H1 (cell line): ENCODE results near the gene PTS. TPM values are rescaled to one million over a fixed set of nuclear protein-coding genes. Genes with fewer than 3 reads are reported as not detected.

Source experiments
- CTCF ChIA-PET: fragments of 300-600 bp; sonication (Branson Sonifier 250); formaldehyde crosslinking; loops from one replicate; lab custom pipeline; 2021; ENCODE audit not compliant: partially characterized antibody; lab: Charles Lee
- POLR2A ChIA-PET: fragments of 300-600 bp; sonication (Branson Sonifier 250); formaldehyde crosslinking; loops from one replicate; lab custom pipeline; 2021; ENCODE audit warnings: inconsistent platforms; ENCODE audit not compliant: partially characterized antibody; lab: Charles Lee
- DNase-seq, 2 experiments: peaks; one replicate each; pipeline versions ENCODE4 v3.0.0 to v3.0.0-alpha.2; 2010 to 2022; ENCODE audit warnings: low spot score in 2 of 2, low read depth in 1 of 2, mixed read lengths in 1 of 2
- FAIRE-seq: peaks from 2 replicates; lab custom pipeline; 2011; peaks lifted over from hg19 to GRCh38; lab: Jason Lieb, UNC
- H2AFZ ChIP-seq: 2 replicates; pipeline ENCODE4 v1.8.1; 2012; ENCODE audit warnings: low read length, inconsistent platforms
- H2AK5ac ChIP-seq: 2 replicates; pipeline ENCODE4 v1.6.1; 2013; ENCODE audit warnings: low read depth, low read length
- H2BK120ac ChIP-seq: replicated peaks from 2 replicates; pipeline ENCODE3; 2013; ENCODE audit warnings: low read depth, low read length, inconsistent platforms
- H2BK12ac ChIP-seq: 2 replicates; pipeline ENCODE4 v1.6.1; 2013; ENCODE audit warnings: low read depth, low read length
- H2BK15ac ChIP-seq: 2 replicates; pipeline ENCODE4 v1.6.1; 2013; ENCODE audit warnings: low read length
- H2BK20ac ChIP-seq: 2 replicates; pipeline ENCODE4 v1.6.1; 2013; ENCODE audit warnings: low read length
- H2BK5ac ChIP-seq: 2 replicates; pipeline ENCODE4 v1.6.1; 2013; ENCODE audit warnings: low read depth, low read length
- H3K14ac ChIP-seq: 2 replicates; pipeline ENCODE4 v1.6.1; 2013; ENCODE audit warnings: inconsistent platforms; ENCODE audit not compliant: insufficient read length
- H3K18ac ChIP-seq: 2 replicates; pipeline ENCODE4 v1.6.1; 2013; ENCODE audit warnings: low read length; ENCODE audit errors: extremely low read depth
- H3K23ac ChIP-seq: 2 replicates; pipeline ENCODE4 v1.6.1; 2013; ENCODE audit warnings: inconsistent platforms; ENCODE audit not compliant: insufficient read length
- H3K23me2 ChIP-seq: 2 replicates; pipeline ENCODE4 v1.6.1; 2013; ENCODE audit warnings: low read depth, low read length
- H3K27ac ChIP-seq: 2 replicates; pipeline ENCODE4 v1.6.1; 2011; ENCODE audit warnings: low read depth, low read length, inconsistent platforms
- H3K27me3 ChIP-seq, 4 experiments: replicated peaks in 1 of 4; 1 replicate in 1 of 4; 2 replicates in 3 of 4; pipeline versions ENCODE4 v1.6.1 to v1.8.1; 2011 to 2013; ENCODE audit warnings: low read length in 3 of 4, mild to moderate bottlenecking in 3 of 4, inconsistent platforms in 2 of 4, mixed read lengths in 2 of 4, moderate library complexity in 1 of 4; ENCODE audit not compliant: control insufficient read depth in 3 of 4, insufficient read depth in 3 of 4; ENCODE audit errors: extremely low read depth in 1 of 4
- H3K36me3 ChIP-seq, 4 experiments: 2 replicates each; pipeline versions ENCODE4 v1.6.1 to v1.8.1; 2011 to 2013; ENCODE audit warnings: mild to moderate bottlenecking in 4 of 4, low read length in 3 of 4, moderate library complexity in 2 of 4, control low read depth in 1 of 4, inconsistent platforms in 1 of 4; ENCODE audit not compliant: insufficient read depth in 4 of 4, control insufficient read depth in 2 of 4
- H3K4ac ChIP-seq: replicated peaks from 2 replicates; pipeline ENCODE3; 2013; ENCODE audit warnings: low read length, low read depth, mixed read lengths, inconsistent platforms; ENCODE audit not compliant: insufficient read length
- H3K4me1 ChIP-seq, 4 experiments: replicated peaks in 1 of 4; 1 replicate in 1 of 4; 2 replicates in 3 of 4; pipeline versions ENCODE4 v1.6.1 to v1.8.1; 2011 to 2013; ENCODE audit warnings: low read length in 3 of 4, inconsistent platforms in 2 of 4, mixed read lengths in 1 of 4; ENCODE audit not compliant: insufficient read depth in 4 of 4, control insufficient read depth in 3 of 4
- H3K4me2 ChIP-seq, 2 experiments: 2 replicates each; pipeline versions ENCODE4 v1.6.1 to v1.8.1; 2011 to 2013; ENCODE audit warnings: low read depth in 2 of 2, low read length in 2 of 2, control low read depth in 1 of 2, inconsistent platforms in 1 of 2, mild to moderate bottlenecking in 1 of 2; ENCODE audit not compliant: insufficient read depth in 1 of 2
- H3K4me3 ChIP-seq, 4 experiments: fragments of 200-600, 300-600 bp in 1 of 4; sonication (generic), shearing (Covaris generic), sonication (Bioruptor Twin) in 1 of 4; 2 replicates each; pipeline versions ENCODE4 v1.5.1 to v1.8.1; 2011 to 2016; ENCODE audit warnings: low read length in 4 of 4, low read depth in 3 of 4, control low read depth in 2 of 4, inconsistent platforms in 2 of 4, mild to moderate bottlenecking in 2 of 4, mixed read lengths in 1 of 4, moderate library complexity in 1 of 4; ENCODE audit not compliant: insufficient read depth in 2 of 4; ENCODE audit errors: extremely low read depth in 1 of 4
- H3K56ac ChIP-seq: replicated peaks from 2 replicates; pipeline ENCODE3; 2013; ENCODE audit warnings: low read depth, mild to moderate bottlenecking, mixed read lengths, low read length, inconsistent platforms; ENCODE audit not compliant: insufficient read length
- H3K79me1 ChIP-seq: 2 replicates; pipeline ENCODE4 v1.6.1; 2013; ENCODE audit warnings: low read depth, low read length, control low read depth
- H3K79me2 ChIP-seq, 2 experiments: 2 replicates each; pipeline versions ENCODE4 v1.6.1 to v1.8.1; 2012 to 2013; ENCODE audit warnings: low read length in 2 of 2, mild to moderate bottlenecking in 2 of 2, inconsistent platforms in 1 of 2; ENCODE audit not compliant: insufficient read depth in 2 of 2, control insufficient read depth in 1 of 2
- H3K9ac ChIP-seq, 4 experiments: replicated peaks in 1 of 4; 1 replicate in 1 of 4; 2 replicates in 3 of 4; pipeline versions ENCODE4 v1.6.1 to v1.8.1; 2011 to 2013; ENCODE audit warnings: low read depth in 3 of 4, low read length in 3 of 4, control low read depth in 2 of 4, mild to moderate bottlenecking in 2 of 4, moderate library complexity in 2 of 4, inconsistent platforms in 1 of 4; ENCODE audit errors: extremely low read depth in 1 of 4
- H3K9me3 ChIP-seq, 2 experiments: 2 replicates each; pipeline versions ENCODE4 v1.6.1 to v1.8.1; 2012 to 2013; ENCODE audit warnings: mild to moderate bottlenecking in 2 of 2, moderate library complexity in 2 of 2, control low read depth in 1 of 2, inconsistent platforms in 1 of 2, low read depth in 1 of 2, low read length in 1 of 2, mixed read lengths in 1 of 2; ENCODE audit not compliant: insufficient read depth in 2 of 2
- H4K20me1 ChIP-seq, 2 experiments: replicated peaks in 1 of 2; 2 replicates each; pipeline versions ENCODE3 to v1.8.1; 2011 to 2013; ENCODE audit warnings: inconsistent platforms in 2 of 2, low read length in 2 of 2, mild to moderate bottlenecking in 1 of 2; ENCODE audit not compliant: insufficient read depth in 2 of 2, control insufficient read depth in 1 of 2
- H4K5ac ChIP-seq: 2 replicates; pipeline ENCODE4 v1.6.1; 2013; ENCODE audit warnings: low read length, low read depth, mixed read lengths, inconsistent platforms; ENCODE audit not compliant: insufficient read length
- H4K8ac ChIP-seq: 2 replicates; pipeline ENCODE4 v1.8.0; 2013; ENCODE audit warnings: mild to moderate bottlenecking, moderate library complexity, low read length, inconsistent platforms; ENCODE audit not compliant: insufficient read depth; ENCODE audit errors: extremely low read depth
- H4K91ac ChIP-seq: replicated peaks from 2 replicates; pipeline ENCODE3; 2013; ENCODE audit warnings: low read length, mixed read lengths, inconsistent platforms; ENCODE audit not compliant: insufficient read length
- ATF2 ChIP-seq: IDR thresholded peaks from 2 replicates; pipeline ENCODE4 v1.6.1; 2012; ENCODE audit warnings: low read length, inconsistent platforms
- BACH1 ChIP-seq: IDR thresholded peaks from 2 replicates; pipeline ENCODE4 v1.6.1; 2012; ENCODE audit warnings: low read length, improper control_type of control experiment
- CHD2 ChIP-seq: IDR thresholded peaks from 2 replicates; pipeline ENCODE4 v1.6.1; 2012; ENCODE audit warnings: low read length, improper control_type of control experiment
- CREB1 ChIP-seq: IDR thresholded peaks from 2 replicates; pipeline ENCODE4 v1.6.1; 2012; ENCODE audit warnings: inconsistent platforms
- GABPA ChIP-seq: IDR thresholded peaks from 2 replicates; pipeline ENCODE4 v1.6.1; 2011; ENCODE audit warnings: mild to moderate bottlenecking, low read length, moderate library complexity, borderline replicate concordance; ENCODE audit not compliant: insufficient read depth
- POLR2AphosphoS5 ChIP-seq: IDR thresholded peaks from 2 replicates; pipeline ENCODE4 v1.6.1; 2011; ENCODE audit warnings: low read depth, low read length
- TBP ChIP-seq: IDR thresholded peaks from 2 replicates; pipeline ENCODE4 v1.6.1; 2011; ENCODE audit warnings: low read depth, low read length, improper control_type of control experiment
- TCF12 ChIP-seq: IDR thresholded peaks from 2 replicates; pipeline ENCODE4 v1.6.1; 2011; ENCODE audit warnings: low read depth, mild to moderate bottlenecking, low read length
- WGBS, 2 experiments: shearing (Covaris generic) in 1 of 2; methylation state at CpG; one replicate each; pipeline versions ENCODE4 v1.1.6 to v1.1.7; 2013 to 2015; ENCODE audit warnings: low lambda C conversion rate in 2 of 2, mixed read lengths in 2 of 2, inconsistent platforms in 1 of 2, low coverage in 1 of 2, missing lambda C conversion rate in 1 of 2; ENCODE audit not compliant: insufficient replicate concordance in 2 of 2, insufficient coverage in 1 of 2, insufficient read length in 1 of 2; ENCODE audit errors: extremely low coverage in 1 of 2, missing lambda C conversion rate in 1 of 2; 5-methylcytosine and 5-hydroxymethylcytosine counted together
- polyA plus RNA-seq, 7 experiments: library from polyadenylated mRNA; depleted of rRNA in 3 of 7; stranded (reverse) in 5 of 7; unstranded in 2 of 7; fragments of >200 nt in 5 of 7; fragments of 200-250 nt in 2 of 7; gene quantifications; 1 replicate in 5 of 7; 2 replicates in 1 of 7; 4 replicates in 1 of 7; pipeline versions ENCODE4 v1.2.1 to v1.2.3, GENCODE V29; 2011 to 2013; ENCODE audit warnings: missing spikeins in 2 of 7, mixed read lengths in 2 of 7
- total RNA-seq: library from RNA; stranded (reverse); fragmentation: NEBNext Ultra II Directional; extraction: Animal tissue kit (Norgen Biotek cat#: 25700); gene quantifications from 2 replicates; pipeline ENCODE4 v1.2.1, GENCODE V29; 2021

PTS gene
- total and polyA plus RNA-seq, 2 of the 8 experiments (the other 6 are each of a cell fraction or from before 2014, with no cell fraction given): 18.3 to 25.9 TPM

GRCh38 chr11:112241486-112241885 is 15.3 kb downstream of the PTS start:
- H3K27me3 ChIP-seq: no peaks in the 10 kb centered on the region
- H3K79me2 ChIP-seq: no peaks in the 10 kb centered on the region
- H3K4me2 ChIP-seq: no peak overlapping the region
- FAIRE-seq (no peak), DNase-seq (no peak)
- H3K18ac ChIP-seq: no peak overlapping the region
- no peak overlapping the region for H3K4me3 ChIP-seq
- no peak overlapping the region for H2BK12ac ChIP-seq
- no peaks in the 10 kb centered on the region for H3K9me3 ChIP-seq
- H2BK5ac ChIP-seq: no peak overlapping the region
- no peak overlapping the region for H3K23ac ChIP-seq
- H3K36me3 ChIP-seq: peaks cover 2 to 14% (median 8%) of the 10 kb centered on the region in 4 experiments; a peak in 6 of 8 replicates
- H3K9ac ChIP-seq: no peak overlapping the region
- no peak overlapping the region for H3K56ac ChIP-seq
- no peaks in the 10 kb centered on the region for H3K23me2 ChIP-seq
- no peak overlapping the region for H3K27ac ChIP-seq
- no peaks in the 10 kb centered on the region for H3K4me1 ChIP-seq
- WGBS, 2 experiments: 96% methylated on average over 3 of the region's 3 CpGs; no CpG with 5 or more reads in 1 of the 2 experiments
- no peak overlapping the region for H2BK15ac ChIP-seq
- H4K20me1 ChIP-seq: no peaks in the 10 kb centered on the region
- no peak overlapping the region for H2AK5ac ChIP-seq
- CTCF ChIA-PET: interaction anchor here (1.0 to 1.4 kb wide), 2 partner anchors 10 to 19 kb away, joined by 3 to 5 read pairs; no protein-coding TSS in a partner anchor
- no peak overlapping the region for H3K14ac ChIP-seq
- TF ChIP-seq ATF2 (no peak), BACH1 (no peak), TCF12 (no peak), TBP (no peak), POLR2AphosphoS5 (no peak), CHD2 (no peak), GABPA (no peak), CREB1 (no peak)
- POLR2A ChIA-PET: interaction anchor here (1.1 to 2.0 kb wide), 2 partner anchors 10 kb away, joined by 3 to 5 read pairs; no protein-coding TSS in a partner anchor
- H2AFZ ChIP-seq: no peak overlapping the region
- H4K5ac ChIP-seq: no peak overlapping the region
- H4K8ac ChIP-seq: no peak overlapping the region
- no peak overlapping the region for H2BK20ac ChIP-seq
- H2BK120ac ChIP-seq: no peak overlapping the region
- no peak overlapping the region for H4K91ac ChIP-seq
- H3K4ac ChIP-seq: no peak overlapping the region
- H3K79me1 ChIP-seq: no peaks in the 10 kb centered on the region
